ENCODE measurements around the gene HIPK2. TPM values are rescaled to one million over a fixed set of nuclear protein-coding genes. Genes with fewer than 3 reads are reported as not detected.

The HIPK2 gene
- total RNA-seq, 3 donors from 2014 or later (not counting 1 experiment from before 2014, with no cell fraction given), result 127 to 145 (median 144) TPM

GRCh38 chr7:139757968-139758367 is 19.8 kb downstream of the HIPK2 start:
- ATAC-seq (no peak), DNase-seq (no peak)
- no peaks in the 10 kb centered on the region for H3K9me3 Mint-ChIP-seq
- H3K36me3 Mint-ChIP-seq, result peaks cover 7% of the 10 kb centered on the region
- peak overlapping the region; percentile 74 to 84 for H3K27ac Mint-ChIP-seq
- no CpG with 5 or more reads among the region's 2 CpGs for WGBS (ENCODE audit: insufficient coverage)
- Histone ChIP-seq H3K36me3 (ENCODE audit: control insufficient read depth, insufficient read depth, low read length) (no peaks in the 10 kb centered on the region), H3K27ac (ENCODE audit: low read length) (no peak overlapping the region), H3K9me3 (ENCODE audit: control insufficient read depth, insufficient read depth, low read length) (no peaks in the 10 kb centered on the region), H3K4me1 (ENCODE audit: control insufficient read depth, insufficient read depth, low read length) (peaks cover 5% of the 10 kb centered on the region), H3K27me3 (ENCODE audit: control insufficient read depth, insufficient read depth, low read length) (no peaks in the 10 kb centered on the region), H3K4me3 (ENCODE audit: low read length) (no peak overlapping the region)
- no peaks in the 10 kb centered on the region for H3K27me3 Mint-ChIP-seq (ENCODE audit: low read depth in 2 of 2)
- TF ChIP-seq, protein P1, sequence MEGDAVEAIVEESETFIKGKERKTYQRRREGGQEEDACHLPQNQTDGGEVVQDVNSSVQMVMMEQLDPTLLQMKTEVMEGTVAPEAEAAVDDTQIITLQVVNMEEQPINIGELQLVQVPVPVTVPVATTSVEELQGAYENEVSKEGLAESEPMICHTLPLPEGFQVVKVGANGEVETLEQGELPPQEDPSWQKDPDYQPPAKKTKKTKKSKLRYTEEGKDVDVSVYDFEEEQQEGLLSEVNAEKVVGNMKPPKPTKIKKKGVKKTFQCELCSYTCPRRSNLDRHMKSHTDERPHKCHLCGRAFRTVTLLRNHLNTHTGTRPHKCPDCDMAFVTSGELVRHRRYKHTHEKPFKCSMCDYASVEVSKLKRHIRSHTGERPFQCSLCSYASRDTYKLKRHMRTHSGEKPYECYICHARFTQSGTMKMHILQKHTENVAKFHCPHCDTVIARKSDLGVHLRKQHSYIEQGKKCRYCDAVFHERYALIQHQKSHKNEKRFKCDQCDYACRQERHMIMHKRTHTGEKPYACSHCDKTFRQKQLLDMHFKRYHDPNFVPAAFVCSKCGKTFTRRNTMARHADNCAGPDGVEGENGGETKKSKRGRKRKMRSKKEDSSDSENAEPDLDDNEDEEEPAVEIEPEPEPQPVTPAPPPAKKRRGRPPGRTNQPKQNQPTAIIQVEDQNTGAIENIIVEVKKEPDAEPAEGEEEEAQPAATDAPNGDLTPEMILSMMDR (IDR thresholded peaks at IDR 0.05), result no peak
- intact Hi-C loops (cut with micrococcal nuclease), result no loop called here
- H3K4me1 Mint-ChIP-seq, result peaks cover 88 to 92% of the 10 kb centered on the region in 2 donors
- H3K4me3 Mint-ChIP-seq, result no peak overlapping the region

- H3K9me3 ChIP-seq (ENCODE audit: control insufficient read depth, insufficient read depth, low read length), result no peaks in the 10 kb centered on the region
- peak overlapping the region; percentile 74 to 84 for H3K27ac Mint-ChIP-seq
- TF ChIP-seq, protein P1 (IDR thresholded peaks at IDR 0.05), result no peak
- no peak overlapping the region for H3K4me3 Mint-ChIP-seq
- no peaks in the 10 kb centered on the region for H3K27me3 Mint-ChIP-seq (ENCODE audit: low read depth in 2 of 2)
- no peaks in the 10 kb centered on the region for H3K36me3 Mint-ChIP-seq
- intact Hi-C loops (cut with micrococcal nuclease), result no loop called here
- ATAC-seq, result no peak
- H3K36me3 ChIP-seq (ENCODE audit: control insufficient read depth, insufficient read depth, low read length), result no peaks in the 10 kb centered on the region
- no peak overlapping the region for H3K4me3 ChIP-seq (ENCODE audit: low read length)
- H3K4me1 ChIP-seq (ENCODE audit: control insufficient read depth, insufficient read depth, low read length), result peaks cover 23% of the 10 kb centered on the region
- DNase-seq, result no peak
- H3K9me3 Mint-ChIP-seq, result no peaks in the 10 kb centered on the region
- peaks cover 91 to 97% of the 10 kb centered on the region in 2 donors for H3K4me1 Mint-ChIP-seq
- no peak overlapping the region for H3K27ac ChIP-seq (ENCODE audit: low read length)
- 96% methylated on average over 11 of the region's 11 CpGs for WGBS (ENCODE audit: insufficient coverage)
- H3K27me3 ChIP-seq (ENCODE audit: control insufficient read depth, insufficient read depth, low read length), result no peaks in the 10 kb centered on the region
Measured at GRCh38 chr7:139753693-139754111, 24.1 kb downstream of the HIPK2 start.

DNA sequence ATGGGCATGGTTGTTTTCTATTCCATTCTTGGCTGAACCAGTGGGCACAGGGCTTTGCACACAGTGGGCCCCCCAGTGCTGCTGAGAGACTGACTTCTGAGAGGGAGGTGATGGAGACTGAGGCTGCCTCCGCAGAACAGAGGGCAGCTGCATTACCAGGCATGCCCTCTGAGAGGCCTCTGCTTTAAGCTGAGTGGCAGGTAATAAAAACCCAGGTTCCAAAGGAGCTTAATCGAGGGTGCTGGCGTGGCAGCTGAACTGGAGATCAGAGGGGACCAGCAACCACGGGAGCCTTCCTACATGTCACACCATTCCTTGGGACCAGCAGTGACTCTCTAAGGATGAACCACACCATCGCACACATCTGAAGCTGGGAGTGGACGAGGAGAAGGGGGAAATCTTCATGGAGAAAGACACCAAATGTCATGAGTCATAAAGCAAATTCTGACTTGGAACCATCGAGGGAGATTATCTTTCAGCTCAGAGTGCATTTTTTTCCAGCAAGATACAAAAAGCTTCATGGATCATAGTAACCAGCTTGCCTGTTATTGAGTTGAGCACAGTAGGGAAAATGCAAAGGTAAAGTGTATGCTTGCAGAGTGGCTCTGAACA is 24.6 kb downstream of the HIPK2 start:
- Histone ChIP-seq H3K4me3 (ENCODE audit: low read length) (no peak overlapping the region), H3K27me3 (ENCODE audit: control insufficient read depth, insufficient read depth, low read length) (no peaks in the 10 kb centered on the region), H3K27ac (ENCODE audit: low read length) (no peak overlapping the region), H3K9me3 (ENCODE audit: control insufficient read depth, insufficient read depth, low read length) (no peaks in the 10 kb centered on the region), H3K4me1 (ENCODE audit: control insufficient read depth, insufficient read depth, low read length) (peaks cover 27% of the 10 kb centered on the region), H3K36me3 (ENCODE audit: control insufficient read depth, insufficient read depth, low read length) (no peaks in the 10 kb centered on the region)
- H3K27ac Mint-ChIP-seq, result peak overlapping the region; percentile 74 to 84
- ATAC-seq, result no peak
- TF ChIP-seq, protein P1 (IDR thresholded peaks at IDR 0.05), result no peak
- intact Hi-C loops (cut with micrococcal nuclease), result no loop called here
- H3K36me3 Mint-ChIP-seq, result no peaks in the 10 kb centered on the region
- H3K9me3 Mint-ChIP-seq, result no peaks in the 10 kb centered on the region
- 95% methylated on average over 7 of the region's 7 CpGs for WGBS (ENCODE audit: insufficient coverage)
- no peaks in the 10 kb centered on the region for H3K27me3 Mint-ChIP-seq (ENCODE audit: low read depth in 2 of 2)
- peaks cover 93 to 99% of the 10 kb centered on the region in 2 donors for H3K4me1 Mint-ChIP-seq
- H3K4me3 Mint-ChIP-seq, result no peak overlapping the region
- DNase-seq, result no peak

DNA sequence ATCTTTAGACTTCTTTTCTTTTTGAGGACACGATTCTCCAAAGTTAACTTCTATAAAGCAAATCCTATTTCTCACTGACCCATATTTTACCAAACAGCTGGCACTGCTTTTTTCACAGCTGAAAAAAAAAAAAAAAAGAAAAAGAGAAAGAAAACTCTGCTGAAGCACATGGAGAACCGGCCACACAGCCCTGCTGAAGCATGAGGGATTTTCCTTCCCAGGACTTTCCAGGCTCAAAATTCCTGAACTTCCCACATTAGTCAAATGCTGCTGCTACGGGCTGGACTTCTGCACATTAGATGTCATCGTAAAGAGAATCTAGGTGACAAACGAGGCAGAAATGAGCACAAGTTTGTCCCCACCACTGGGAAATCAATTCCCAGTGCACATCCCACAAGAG is 25.2 kb downstream of the HIPK2 start:
- Histone ChIP-seq H3K4me3 (ENCODE audit: low read length) (no peak overlapping the region), H3K4me1 (ENCODE audit: control insufficient read depth, insufficient read depth, low read length) (peaks cover 27% of the 10 kb centered on the region), H3K27me3 (ENCODE audit: control insufficient read depth, insufficient read depth, low read length) (no peaks in the 10 kb centered on the region), H3K9me3 (ENCODE audit: control insufficient read depth, insufficient read depth, low read length) (no peaks in the 10 kb centered on the region), H3K36me3 (ENCODE audit: control insufficient read depth, insufficient read depth, low read length) (no peaks in the 10 kb centered on the region), H3K27ac (ENCODE audit: low read length) (no peak overlapping the region)
- WGBS (ENCODE audit: insufficient coverage), result 89% methylated on average over 5 of the region's 5 CpGs
- Mint-ChIP-seq H3K4me3 (peak overlapping the region; percentile 29), H3K27me3 (ENCODE audit: low read depth in 2 of 2) (no peaks in the 10 kb centered on the region), H3K36me3 (no peaks in the 10 kb centered on the region), H3K4me1 (peaks cover 90 to 96% of the 10 kb centered on the region in 2 donors), H3K9me3 (no peaks in the 10 kb centered on the region), H3K27ac (peak overlapping the region; percentile 49 to 76)
- intact Hi-C loops (cut with micrococcal nuclease), result no loop called here
- DNase-seq, result no peak
- ATAC-seq, result no peak
- TF ChIP-seq, protein P1 (IDR thresholded peaks at IDR 0.05), result no peak

Data from natural killer cell (primary cell).